ENCODE data around the gene BTNL2.

BTNL2 gene

DNA sequence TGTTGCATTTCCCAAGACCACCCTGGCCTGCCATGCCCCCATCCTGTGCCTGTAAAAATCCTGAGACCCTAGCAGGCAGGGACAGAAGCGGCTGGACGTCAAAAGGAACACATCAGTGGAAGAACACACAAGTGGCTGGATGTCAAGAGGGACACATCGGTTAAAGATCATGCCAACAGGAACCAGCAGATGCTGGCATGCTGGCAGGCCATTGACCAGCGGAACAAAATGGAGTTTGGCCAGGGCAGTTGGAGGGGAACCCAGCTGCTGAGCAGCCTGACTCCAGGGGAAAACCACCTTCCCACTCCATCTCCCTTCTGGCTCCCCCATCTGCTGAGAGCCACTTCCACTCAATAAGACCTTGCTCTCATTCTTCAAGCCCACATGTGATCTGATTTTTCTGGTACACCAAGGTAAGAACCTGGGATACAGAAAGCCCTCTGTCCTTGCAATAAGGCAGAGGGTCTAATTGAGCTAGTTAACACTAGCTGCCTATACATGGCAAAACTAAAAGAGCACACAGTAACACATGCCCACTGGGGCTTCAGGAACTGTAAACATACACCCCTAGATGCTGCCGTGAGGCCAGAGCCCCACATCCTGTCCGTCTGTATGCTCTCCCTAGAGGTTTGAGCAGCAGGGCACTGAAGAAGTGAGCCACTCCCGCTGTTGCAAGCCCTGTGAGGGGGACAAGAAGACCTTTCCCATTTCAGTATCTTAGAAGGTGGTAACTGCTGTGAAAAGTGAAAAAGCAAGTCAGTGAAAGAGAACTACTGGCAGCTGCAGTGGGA is 31.0 kb downstream of the BTNL2 start:
- no peak for DNase-seq (ENCODE audit: extremely low spot score)
- ChIA-PET POLR2A (no interaction called here), CTCF (no interaction called here)
- no peak for TF ChIP-seq ARNT (IDR thresholded peaks at IDR 0.05)
- no peak for TF ChIP-seq HDGF (IDR thresholded peaks at IDR 0.05; ENCODE audit: borderline replicate concordance)
- TF ChIP-seq SP1 (IDR thresholded peaks at IDR 0.05) = no peak
- TF ChIP-seq CTBP1 (IDR thresholded peaks at IDR 0.05; ENCODE audit: borderline replicate concordance) = no peak
- no peak for TF ChIP-seq FOXM1 (IDR thresholded peaks at IDR 0.05; ENCODE audit: borderline replicate concordance)

- TF ChIP-seq ZNF384 (IDR thresholded peaks at IDR 0.05) = no peak
- TF ChIP-seq PKNOX1 (IDR thresholded peaks at IDR 0.05) = no peak
- no peak for TF ChIP-seq FOXA1 (IDR thresholded peaks at IDR 0.05)
- TF ChIP-seq ARNT (IDR thresholded peaks at IDR 0.05) = no peak
- TF ChIP-seq ELF4 (IDR thresholded peaks at IDR 0.05) = no peak
- TF ChIP-seq SUZ12 (IDR thresholded peaks at IDR 0.05) = no peak
- no peak for TF ChIP-seq TARDBP (IDR thresholded peaks at IDR 0.05)
- TF ChIP-seq L3MBTL2 (conservative IDR thresholded peaks at IDR 0.05) = no peak
- TF ChIP-seq LEF1 (IDR thresholded peaks at IDR 0.05; ENCODE audit: borderline replicate concordance) = no peak
- TF ChIP-seq SP1 (IDR thresholded peaks at IDR 0.05) = no peak
- no peak for TF ChIP-seq CTBP1 (IDR thresholded peaks at IDR 0.05; ENCODE audit: borderline replicate concordance)
- TF ChIP-seq HDGF (IDR thresholded peaks at IDR 0.05; ENCODE audit: borderline replicate concordance) = no peak
- no peak for DNase-seq (ENCODE audit: extremely low spot score)
- POLR2A ChIA-PET = no interaction called here
- CTCF ChIA-PET = no interaction called here
Observed at GRCh38 chr6:32371803-32372202, 35.2 kb downstream of the BTNL2 start, which contains the start of gene TSBP1. Gene TSBP1, minus strand, starts transcription at chr6:32371903. Its CDS starts 197 bp downstream, at chr6:32371706.

- TF ChIP-seq ARNT (IDR thresholded peaks at IDR 0.05) (no peak), BHLHE40 (IDR thresholded peaks at IDR 0.05; ENCODE audit: borderline replicate concordance) (no peak), L3MBTL2 (conservative IDR thresholded peaks at IDR 0.05) (no peak), SUZ12 (IDR thresholded peaks at IDR 0.05) (no peak), TARDBP (IDR thresholded peaks at IDR 0.05) (no peak), FOXA1 (IDR thresholded peaks at IDR 0.05) (no peak), ELF4 (IDR thresholded peaks at IDR 0.05) (no peak), ZNF384 (IDR thresholded peaks at IDR 0.05) (no peak), PKNOX1 (IDR thresholded peaks at IDR 0.05) (no peak), SP1 (IDR thresholded peaks at IDR 0.05) (no peak), CTBP1 (IDR thresholded peaks at IDR 0.05; ENCODE audit: borderline replicate concordance) (no peak), LEF1 (IDR thresholded peaks at IDR 0.05; ENCODE audit: borderline replicate concordance) (no peak), FOXK2 (IDR thresholded peaks at IDR 0.05) (no peak), FOXM1 (IDR thresholded peaks at IDR 0.05; ENCODE audit: borderline replicate concordance) (no peak)
- POLR2A ChIA-PET = no interaction called here
- CTCF ChIA-PET = no interaction called here
- DNase-seq (ENCODE audit: extremely low spot score) = no peak
Observed at GRCh38 chr6:32371229-32371628, 35.8 kb downstream of the BTNL2 start.

- TF ChIP-seq FOXK2 (IDR thresholded peaks at IDR 0.05) (no peak), ARNT (IDR thresholded peaks at IDR 0.05) (no peak), TARDBP (IDR thresholded peaks at IDR 0.05) (no peak), PKNOX1 (IDR thresholded peaks at IDR 0.05) (no peak), FOXA1 (IDR thresholded peaks at IDR 0.05) (no peak), FOXM1 (IDR thresholded peaks at IDR 0.05; ENCODE audit: borderline replicate concordance) (no peak), L3MBTL2 (conservative IDR thresholded peaks at IDR 0.05) (no peak), LEF1 (IDR thresholded peaks at IDR 0.05; ENCODE audit: borderline replicate concordance) (no peak), ZNF384 (IDR thresholded peaks at IDR 0.05) (no peak)
- ChIA-PET CTCF (no interaction called here), POLR2A (no interaction called here)
- DNase-seq (ENCODE audit: extremely low spot score) = no peak
Observed at GRCh38 chr6:32370505-32370904, 36.5 kb downstream of the BTNL2 start.

DNA sequence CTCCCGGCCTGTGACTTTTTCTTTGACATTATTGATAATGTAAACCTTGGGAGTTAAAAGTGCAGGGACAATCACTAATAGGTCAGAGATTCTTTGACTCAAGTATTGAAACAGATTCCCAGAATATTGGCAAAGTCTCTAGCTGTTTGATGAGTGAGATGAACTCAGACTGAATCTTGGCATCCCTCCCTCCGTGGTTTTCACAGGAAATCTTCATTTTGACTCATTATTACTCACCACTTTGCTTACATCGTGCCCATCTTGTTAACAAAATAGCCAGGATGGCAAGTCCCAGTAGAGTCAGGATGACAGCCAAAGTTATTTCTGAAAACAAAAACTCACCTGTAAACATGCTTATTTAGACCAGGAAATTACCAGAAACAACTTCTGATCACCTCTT is 37.3 kb downstream of the BTNL2 start:
- POLR2A ChIA-PET = no interaction called here
- CTCF ChIA-PET = interaction anchor here (0.5 kb wide), 1 partner anchor 14 kb away, joined by 3 read pairs; no protein-coding TSS in a partner anchor
- TF ChIP-seq PKNOX1 (IDR thresholded peaks at IDR 0.05) (no peak), FOXM1 (IDR thresholded peaks at IDR 0.05; ENCODE audit: borderline replicate concordance) (no peak), ARNT (IDR thresholded peaks at IDR 0.05) (no peak), CTBP1 (IDR thresholded peaks at IDR 0.05; ENCODE audit: borderline replicate concordance) (no peak), SUZ12 (IDR thresholded peaks at IDR 0.05) (no peak), NFRKB (IDR thresholded peaks at IDR 0.05) (no peak), FOXA1 (IDR thresholded peaks at IDR 0.05) (no peak), ELF4 (IDR thresholded peaks at IDR 0.05) (no peak), BHLHE40 (IDR thresholded peaks at IDR 0.05; ENCODE audit: borderline replicate concordance) (no peak), HDGF (IDR thresholded peaks at IDR 0.05; ENCODE audit: borderline replicate concordance) (no peak), SP1 (IDR thresholded peaks at IDR 0.05) (no peak), L3MBTL2 (conservative IDR thresholded peaks at IDR 0.05) (no peak), ZNF384 (IDR thresholded peaks at IDR 0.05) (no peak), LEF1 (IDR thresholded peaks at IDR 0.05; ENCODE audit: borderline replicate concordance) (no peak), TARDBP (IDR thresholded peaks at IDR 0.05) (no peak)
- DNase-seq (ENCODE audit: extremely low spot score) = no peak
